ENCODE results near the gene PDZD2.

Gene PDZD2

GRCh38 chr5:32096891-32097595 lies 458.1 kb downstream of the PDZD2 start:
- Histone ChIP-seq H4K20me1 (ENCODE audit: insufficient read depth, low read length) (no peaks in the 10 kb centered on the region), H3K9me3 (replicated peaks; ENCODE audit: insufficient read depth, low read length) (no peaks in the 10 kb centered on the region), H3K27me3 (replicated peaks; ENCODE audit: insufficient read depth, low read length) (no peaks in the 10 kb centered on the region), H3K4me2 (ENCODE audit: low read depth, low read length) (no peak overlapping the region), H3K4me1 (ENCODE audit: low read length) (peaks cover 5% of the 10 kb centered on the region; the same call in 1 of the 2 replicates), H3K79me2 (ENCODE audit: low read length) (no peaks in the 10 kb centered on the region), H3K9me2 (replicated peaks; ENCODE audit: insufficient read depth, low read length) (no peaks in the 10 kb centered on the region), H3F3A (ENCODE audit: insufficient read depth, low read length) (peaks cover 17% of the 10 kb centered on the region), H3K4me3 (ENCODE audit: low read length) (no peak overlapping the region), H3K36me3 (replicated peaks; ENCODE audit: insufficient read depth, low read length) (no peaks in the 10 kb centered on the region), H3K27ac (ENCODE audit: low read length) (no peak overlapping the region), H2AFZ (ENCODE audit: low read length) (no peak overlapping the region), H3K9ac (ENCODE audit: low read length) (no peak overlapping the region)
- no peak for DNase-seq
- TF ChIP-seq EZH2phosphoT487 (IDR thresholded peaks at IDR 0.05; ENCODE audit: low read length) (no peak), EZH2 (optimal IDR thresholded peaks at IDR 0.05; ENCODE audit: low read depth, low read length) (no peak), CTCF (IDR thresholded peaks at IDR 0.05; ENCODE audit: low read length) (no peak)

GRCh38 chr5:32098291-32098690 lies 459.4 kb downstream of the PDZD2 start:
- H4K20me1 ChIP-seq (ENCODE audit: insufficient read depth, low read length): no peaks in the 10 kb centered on the region
- no peak overlapping the region for H2AFZ ChIP-seq (ENCODE audit: low read length)
- no peaks in the 10 kb centered on the region for H3K27me3 ChIP-seq (replicated peaks; ENCODE audit: insufficient read depth, low read length)
- 0 out of 2 replicates have a peak, but pooled peaks cover 2% of the 10 kb centered on the region for H3K4me1 ChIP-seq (ENCODE audit: low read length)
- H3K4me2 ChIP-seq (ENCODE audit: low read depth, low read length): no peak overlapping the region
- no peaks in the 10 kb centered on the region for H3K9me3 ChIP-seq (replicated peaks; ENCODE audit: insufficient read depth, low read length)
- H3K36me3 ChIP-seq (replicated peaks; ENCODE audit: insufficient read depth, low read length): no peaks in the 10 kb centered on the region
- no peaks in the 10 kb centered on the region for H3K9me2 ChIP-seq (replicated peaks; ENCODE audit: insufficient read depth, low read length)
- no peaks in the 10 kb centered on the region for H3K79me2 ChIP-seq (ENCODE audit: low read length)
- no peak overlapping the region for H3K27ac ChIP-seq (ENCODE audit: low read length)
- H3K4me3 ChIP-seq (ENCODE audit: low read length): no peak overlapping the region
- peaks cover 8% of the 10 kb centered on the region for H3F3A ChIP-seq (ENCODE audit: insufficient read depth, low read length)
- no peak for DNase-seq
- no peak for TF ChIP-seq CTCF (IDR thresholded peaks at IDR 0.05; ENCODE audit: low read length)
- no peak for TF ChIP-seq EZH2 (optimal IDR thresholded peaks at IDR 0.05; ENCODE audit: low read depth, low read length)
- no peak for TF ChIP-seq EZH2phosphoT487 (IDR thresholded peaks at IDR 0.05; ENCODE audit: low read length)
- no peak overlapping the region for H3K9ac ChIP-seq (ENCODE audit: low read length)

GRCh38 chr5:32098890-32099310 lies 460.0 kb downstream of the PDZD2 start:
- no peaks in the 10 kb centered on the region for H3K9me3 ChIP-seq (replicated peaks; ENCODE audit: insufficient read depth, low read length)
- no peaks in the 10 kb centered on the region for H3K4me1 ChIP-seq (ENCODE audit: low read length)
- H3K27me3 ChIP-seq (replicated peaks; ENCODE audit: insufficient read depth, low read length): no peaks in the 10 kb centered on the region
- H2AFZ ChIP-seq (ENCODE audit: low read length): no peak overlapping the region
- H3K9me2 ChIP-seq (replicated peaks; ENCODE audit: insufficient read depth, low read length): no peaks in the 10 kb centered on the region
- DNase-seq: no peak
- peaks cover 5% of the 10 kb centered on the region for H3F3A ChIP-seq (ENCODE audit: insufficient read depth, low read length)
- no peak overlapping the region for H3K9ac ChIP-seq (ENCODE audit: low read length)
- no peaks in the 10 kb centered on the region for H3K79me2 ChIP-seq (ENCODE audit: low read length)
- H3K4me2 ChIP-seq (ENCODE audit: low read depth, low read length): no peak overlapping the region
- no peak for TF ChIP-seq EZH2phosphoT487 (IDR thresholded peaks at IDR 0.05; ENCODE audit: low read length)
- TF ChIP-seq CTCF (IDR thresholded peaks at IDR 0.05; ENCODE audit: low read length): no peak
- no peak for TF ChIP-seq EZH2 (optimal IDR thresholded peaks at IDR 0.05; ENCODE audit: low read depth, low read length)
- H3K27ac ChIP-seq (ENCODE audit: low read length): no peak overlapping the region
- H3K4me3 ChIP-seq (ENCODE audit: low read length): no peak overlapping the region
- H3K36me3 ChIP-seq (replicated peaks; ENCODE audit: insufficient read depth, low read length): no peaks in the 10 kb centered on the region
- H4K20me1 ChIP-seq (ENCODE audit: insufficient read depth, low read length): no peaks in the 10 kb centered on the region

Data from MM.1S (cell line).